Measurements from ENCODE around the gene TMED10. TPM values are rescaled to one million over a fixed set of nuclear protein-coding genes. Genes with fewer than 3 reads are reported as not detected.

The TMED10 gene
- total and polyA plus RNA-seq, 2 of the 13 experiments (the other 11 are each of a cell fraction or from before 2014, with no cell fraction given): 311 to 377 TPM

DNA sequence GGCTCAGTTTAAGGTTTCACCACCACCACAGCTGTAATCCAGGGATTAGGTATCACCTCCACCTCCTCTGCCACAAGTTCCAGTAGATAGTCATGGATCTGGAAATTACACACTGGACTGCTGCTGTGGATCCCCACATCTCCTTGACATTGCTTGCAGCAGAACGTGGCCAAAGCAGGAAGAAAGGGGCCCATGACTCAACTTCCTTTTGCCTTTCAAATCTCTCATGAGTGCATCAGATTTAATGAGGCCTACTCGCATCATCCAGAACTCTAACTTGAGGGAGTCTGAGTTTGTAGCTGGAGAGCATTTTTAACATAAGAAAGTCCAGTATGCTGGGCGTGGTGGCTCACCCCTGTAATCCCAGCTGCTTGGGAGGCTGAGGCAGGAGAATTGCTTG lies 29.2 kb upstream of the TMED10 start (continued):
- no peak for TF ChIP-seq ZNF232 (CRISPR knock-in tag; IDR thresholded peaks at IDR 0.05; ENCODE audit: borderline replicate concordance)
- TF ChIP-seq, protein P1, sequence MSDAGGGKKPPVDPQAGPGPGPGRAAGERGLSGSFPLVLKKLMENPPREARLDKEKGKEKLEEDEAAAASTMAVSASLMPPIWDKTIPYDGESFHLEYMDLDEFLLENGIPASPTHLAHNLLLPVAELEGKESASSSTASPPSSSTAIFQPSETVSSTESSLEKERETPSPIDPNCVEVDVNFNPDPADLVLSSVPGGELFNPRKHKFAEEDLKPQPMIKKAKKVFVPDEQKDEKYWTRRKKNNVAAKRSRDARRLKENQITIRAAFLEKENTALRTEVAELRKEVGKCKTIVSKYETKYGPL (CRISPR knock-in tag; IDR thresholded peaks at IDR 0.05): no peak
- TF ChIP-seq FOXO1 (CRISPR knock-in tag; IDR thresholded peaks at IDR 0.05): no peak

DNA sequence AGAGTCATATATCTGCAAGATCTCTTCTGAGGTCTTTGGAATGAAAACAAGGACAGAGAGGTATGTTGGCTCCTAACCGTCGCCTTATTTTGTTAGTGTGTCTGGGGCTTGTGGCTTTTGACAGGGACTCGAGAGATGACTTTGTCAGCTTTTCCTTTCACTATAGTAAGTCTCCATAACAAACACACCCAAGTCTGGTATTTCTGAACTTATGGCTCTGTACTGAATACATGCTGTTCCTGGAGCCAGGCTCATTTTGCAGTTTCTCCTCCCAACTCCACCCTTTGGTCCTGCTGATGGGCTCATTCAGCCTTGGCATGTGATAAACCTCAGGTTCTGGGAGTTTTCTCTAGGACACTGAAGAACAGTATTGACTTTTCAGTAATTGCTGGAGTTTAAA lies 27.7 kb upstream of the TMED10 start:
- H3K27me3 ChIP-seq (ENCODE audit: control insufficient read depth in 1 of 2, insufficient read depth in 2 of 2, low read length in 2 of 2): peaks cover 2 to 59% of the 10 kb centered on the region in 2 experiments; a peak in 4 of 5 replicates
- FAIRE-seq (no peak), ATAC-seq (no peak), DNase-seq (ENCODE audit: low spot score) (no peak)
- H3K36me3 ChIP-seq (replicated peaks in 1 of 2; ENCODE audit: control insufficient read depth in 1 of 2, insufficient read depth in 2 of 2, low read length in 2 of 2): no peaks in the 10 kb centered on the region
- no TSS peak for BruUV-seq (replicated peaks)
- no peak for TF ChIP-seq CHD2 (IDR thresholded peaks at IDR 0.05; ENCODE audit: low read depth, low read length)
- TF ChIP-seq RARA (CRISPR knock-in tag; IDR thresholded peaks at IDR 0.05): no peak
- no peak for TF ChIP-seq IKZF4 (CRISPR knock-in tag; IDR thresholded peaks at IDR 0.05; ENCODE audit: borderline replicate concordance, low read depth, not compliant biosample characterization)
- no peak for TF ChIP-seq FOXM1 (CRISPR knock-in tag; IDR thresholded peaks at IDR 0.05)
- TF ChIP-seq NBN (conservative IDR thresholded peaks at IDR 0.05): no peak
- no peak for TF ChIP-seq ZNF772 (CRISPR knock-in tag; IDR thresholded peaks at IDR 0.05)
- no peak for TF ChIP-seq HIVEP1 (CRISPR knock-in tag; IDR thresholded peaks at IDR 0.05)
- TF ChIP-seq HCFC1 (IDR thresholded peaks at IDR 0.05; ENCODE audit: low read depth, low read length): no peak
- TF ChIP-seq, protein P2, sequence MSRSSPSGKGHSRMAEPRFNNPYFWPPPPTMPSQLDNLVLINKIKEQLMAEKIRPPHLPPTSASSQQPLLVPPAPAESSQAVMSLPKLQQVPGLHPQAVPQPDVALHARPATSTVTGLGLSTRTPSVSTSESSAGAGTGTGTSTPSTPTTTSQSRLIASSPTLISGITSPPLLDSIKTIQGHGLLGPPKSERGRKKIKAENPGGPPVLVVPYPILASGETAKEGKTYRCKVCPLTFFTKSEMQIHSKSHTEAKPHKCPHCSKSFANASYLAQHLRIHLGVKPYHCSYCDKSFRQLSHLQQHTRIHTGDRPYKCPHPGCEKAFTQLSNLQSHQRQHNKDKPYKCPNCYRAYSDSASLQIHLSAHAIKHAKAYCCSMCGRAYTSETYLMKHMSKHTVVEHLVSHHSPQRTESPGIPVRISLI (CRISPR knock-in tag; IDR thresholded peaks at IDR 0.05; ENCODE audit: borderline replicate concordance): no peak
- no peak for TF ChIP-seq MBD4 (IDR thresholded peaks at IDR 0.05; ENCODE audit: borderline replicate concordance, low read length)
- no peak for TF ChIP-seq MXD3 (CRISPR knock-in tag; IDR thresholded peaks at IDR 0.05)
- TF ChIP-seq PHF5A (CRISPR knock-in tag; IDR thresholded peaks at IDR 0.05; ENCODE audit: low read depth, unreplicated experiment): no peak
- TF ChIP-seq ZNF614 (CRISPR knock-in tag; IDR thresholded peaks at IDR 0.05; ENCODE audit: borderline replicate concordance): no peak
- no peak for TF ChIP-seq ZNF275 (CRISPR knock-in tag; IDR thresholded peaks at IDR 0.05; ENCODE audit: borderline replicate concordance)
- ChIA-PET POLR2A (no interaction called here), CTCF (ENCODE audit: low intra/inter-chr PET ratio, low total read pairs) (no interaction called here)
- no peaks in the 10 kb centered on the region for H3K79me2 ChIP-seq (ENCODE audit: insufficient read depth, low read length)
- intact Hi-C loops (cut with micrococcal nuclease; ENCODE audit: unreplicated experiment) (no loop called here), in situ Hi-C loops (cut with HindIII; ENCODE audit: extremely low pct_ligation_motif_present, low pct_unique_long_range_greater_than_20kb) (no loop called here)
- no peak overlapping the region for H3K4me2 ChIP-seq (ENCODE audit: low read depth, low read length)
- H3K27ac ChIP-seq (ENCODE audit: extremely low read length, insufficient read depth, low read length): no peak overlapping the region
- WGBS (ENCODE audit: low lambda C conversion rate): 13% methylated on average over 3 of the region's 3 CpGs
- H3K4me1 ChIP-seq (ENCODE audit: insufficient read depth, low read length): peaks cover 24% of the 10 kb centered on the region
- H2AFZ ChIP-seq (ENCODE audit: low read length): no peak overlapping the region
- H3K9me3 ChIP-seq (ENCODE audit: low read length): no peaks in the 10 kb centered on the region
- H4K20me1 ChIP-seq (ENCODE audit: insufficient read depth, low read length): no peaks in the 10 kb centered on the region
- no peak overlapping the region for H3K9ac ChIP-seq (ENCODE audit: insufficient read depth, low read depth, low read length)
- H3K4me3 ChIP-seq (replicated peaks in 1 of 3; ENCODE audit: insufficient read depth in 1 of 3, low read depth in 2 of 3, low read length in 3 of 3): no peak overlapping the region
